Measurements from ENCODE around the gene GSTP1.

GRCh38 chr11:67631411-67631810, 47.8 kb downstream of the GSTP1 start:
- TF ChIP-seq POLR2A (IDR thresholded peaks at IDR 0.05; ENCODE audit: low read depth) (no peak), CTCF (IDR thresholded peaks at IDR 0.05) (no peak), POLR2AphosphoS5 (IDR thresholded peaks at IDR 0.05) (no peak), EP300 (IDR thresholded peaks at IDR 0.05) (no peak)
